Esophagus muscularis mucosa (tissue), 4 donors: ENCODE results near the gene LRRC63.

Source experiments
- EP300 ChIP-seq: sonication (generic); formaldehyde crosslinking; IDR thresholded peaks from one replicate; pipeline ENCODE4 v1.6.1; 2017; ENCODE audit warnings: antibody characterized with exemption
- POLR2A ChIP-seq: fragments of 450-650 bp; IDR thresholded peaks from one replicate; pipeline ENCODE4 v1.6.1; 2017; ENCODE audit warnings: antibody characterized with exemption, moderate library complexity, mild to moderate bottlenecking, low read depth
- TF ChIP-seq, protein P1 (sequence below), 3 experiments: fragments of 200-600 bp in 2 of 3; fragments of 450-650 bp in 1 of 3; sonication (generic) in 2 of 3; IDR thresholded peaks; one replicate each; pipeline ENCODE4 v1.5.1; 2017 to 2019; ENCODE audit warnings: antibody characterized with exemption in 3 of 3, mild to moderate bottlenecking in 2 of 3, moderate library complexity in 1 of 3

GRCh38 chr13:46229251-46229650 is 17.5 kb downstream of the LRRC63 start:
- TF ChIP-seq, protein P1, sequence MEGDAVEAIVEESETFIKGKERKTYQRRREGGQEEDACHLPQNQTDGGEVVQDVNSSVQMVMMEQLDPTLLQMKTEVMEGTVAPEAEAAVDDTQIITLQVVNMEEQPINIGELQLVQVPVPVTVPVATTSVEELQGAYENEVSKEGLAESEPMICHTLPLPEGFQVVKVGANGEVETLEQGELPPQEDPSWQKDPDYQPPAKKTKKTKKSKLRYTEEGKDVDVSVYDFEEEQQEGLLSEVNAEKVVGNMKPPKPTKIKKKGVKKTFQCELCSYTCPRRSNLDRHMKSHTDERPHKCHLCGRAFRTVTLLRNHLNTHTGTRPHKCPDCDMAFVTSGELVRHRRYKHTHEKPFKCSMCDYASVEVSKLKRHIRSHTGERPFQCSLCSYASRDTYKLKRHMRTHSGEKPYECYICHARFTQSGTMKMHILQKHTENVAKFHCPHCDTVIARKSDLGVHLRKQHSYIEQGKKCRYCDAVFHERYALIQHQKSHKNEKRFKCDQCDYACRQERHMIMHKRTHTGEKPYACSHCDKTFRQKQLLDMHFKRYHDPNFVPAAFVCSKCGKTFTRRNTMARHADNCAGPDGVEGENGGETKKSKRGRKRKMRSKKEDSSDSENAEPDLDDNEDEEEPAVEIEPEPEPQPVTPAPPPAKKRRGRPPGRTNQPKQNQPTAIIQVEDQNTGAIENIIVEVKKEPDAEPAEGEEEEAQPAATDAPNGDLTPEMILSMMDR (IDR thresholded peaks at IDR 0.05), result no peak
- TF ChIP-seq POLR2A (no peak), EP300 (no peak)
